Measurements from ENCODE around the gene KCNN2.

- TF ChIP-seq CTCF (IDR thresholded peaks at IDR 0.05 in 4 of 5, conservative IDR thresholded peaks at IDR 0.05 in 1 of 5) (no peak), POLR2A (IDR thresholded peaks at IDR 0.05) (no peak)
These were observed 47.0 kb downstream of the KCNN2 start for GRCh38 chr5:114408847-114409246.
